ENCODE results near the gene PCARE. TPM values are rescaled to one million over a fixed set of nuclear protein-coding genes. Genes with fewer than 3 reads are reported as not detected.

The PCARE gene
- polyA plus RNA-seq, 1 donor from 2014 or later = not detected

DNA sequence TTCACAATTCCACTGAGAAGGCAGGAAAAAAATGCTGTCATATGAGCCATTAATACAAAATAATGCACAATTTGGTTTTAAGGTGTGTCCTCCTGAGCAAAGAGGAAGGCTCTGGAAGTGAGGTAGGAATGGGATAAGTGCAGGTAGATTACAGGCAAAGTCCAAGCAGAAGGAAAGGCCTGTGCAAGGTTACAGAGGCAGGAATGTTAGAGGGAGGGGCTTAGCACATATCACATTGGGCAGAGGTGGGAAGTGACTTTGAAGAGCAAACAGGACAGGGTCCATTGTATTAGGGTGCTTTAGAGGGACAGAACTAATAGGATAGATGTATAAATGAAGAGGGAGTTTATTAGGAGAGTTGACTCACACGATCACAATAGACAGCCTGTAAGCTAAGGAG, 26.2 kb upstream of the PCARE start:
- no peaks in the 10 kb centered on the region for H3K27me3 ChIP-seq (ENCODE audit: insufficient read depth, low read depth, low read length)
- TF ChIP-seq CTCF (IDR thresholded peaks at IDR 0.05; ENCODE audit: poor library complexity, severe bottlenecking) (no peak), EZH2 (IDR thresholded peaks at IDR 0.05; ENCODE audit: borderline replicate concordance, insufficient read depth, low read length, poor library complexity, severe bottlenecking) (no peak), EP300 (conservative IDR thresholded peaks at IDR 0.05; ENCODE audit: poor library complexity, severe bottlenecking) (no peak), SMC3 (conservative IDR thresholded peaks at IDR 0.05; ENCODE audit: poor library complexity) (no peak), POLR2AphosphoS5 (IDR thresholded peaks at IDR 0.05) (no peak), RAD21 (conservative IDR thresholded peaks at IDR 0.05) (no peak), TAF1 (IDR thresholded peaks at IDR 0.05; ENCODE audit: low read depth) (no peak), MXI1 (conservative IDR thresholded peaks at IDR 0.05; ENCODE audit: poor library complexity, severe bottlenecking) (no peak)
- TF ChIP-seq, protein P1, sequence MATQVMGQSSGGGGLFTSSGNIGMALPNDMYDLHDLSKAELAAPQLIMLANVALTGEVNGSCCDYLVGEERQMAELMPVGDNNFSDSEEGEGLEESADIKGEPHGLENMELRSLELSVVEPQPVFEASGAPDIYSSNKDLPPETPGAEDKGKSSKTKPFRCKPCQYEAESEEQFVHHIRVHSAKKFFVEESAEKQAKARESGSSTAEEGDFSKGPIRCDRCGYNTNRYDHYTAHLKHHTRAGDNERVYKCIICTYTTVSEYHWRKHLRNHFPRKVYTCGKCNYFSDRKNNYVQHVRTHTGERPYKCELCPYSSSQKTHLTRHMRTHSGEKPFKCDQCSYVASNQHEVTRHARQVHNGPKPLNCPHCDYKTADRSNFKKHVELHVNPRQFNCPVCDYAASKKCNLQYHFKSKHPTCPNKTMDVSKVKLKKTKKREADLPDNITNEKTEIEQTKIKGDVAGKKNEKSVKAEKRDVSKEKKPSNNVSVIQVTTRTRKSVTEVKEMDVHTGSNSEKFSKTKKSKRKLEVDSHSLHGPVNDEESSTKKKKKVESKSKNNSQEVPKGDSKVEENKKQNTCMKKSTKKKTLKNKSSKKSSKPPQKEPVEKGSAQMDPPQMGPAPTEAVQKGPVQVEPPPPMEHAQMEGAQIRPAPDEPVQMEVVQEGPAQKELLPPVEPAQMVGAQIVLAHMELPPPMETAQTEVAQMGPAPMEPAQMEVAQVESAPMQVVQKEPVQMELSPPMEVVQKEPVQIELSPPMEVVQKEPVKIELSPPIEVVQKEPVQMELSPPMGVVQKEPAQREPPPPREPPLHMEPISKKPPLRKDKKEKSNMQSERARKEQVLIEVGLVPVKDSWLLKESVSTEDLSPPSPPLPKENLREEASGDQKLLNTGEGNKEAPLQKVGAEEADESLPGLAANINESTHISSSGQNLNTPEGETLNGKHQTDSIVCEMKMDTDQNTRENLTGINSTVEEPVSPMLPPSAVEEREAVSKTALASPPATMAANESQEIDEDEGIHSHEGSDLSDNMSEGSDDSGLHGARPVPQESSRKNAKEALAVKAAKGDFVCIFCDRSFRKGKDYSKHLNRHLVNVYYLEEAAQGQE (IDR thresholded peaks at IDR 0.05; ENCODE audit: borderline replicate concordance) = no peak
- no peaks in the 10 kb centered on the region for H3K9me2 ChIP-seq (ENCODE audit: insufficient read depth, low read length)
- H3K4me3 ChIP-seq (ENCODE audit: low read length) = no peak overlapping the region
- no peak overlapping the region for H3K9ac ChIP-seq (ENCODE audit: low read length)
- no peak overlapping the region for H2AFZ ChIP-seq (ENCODE audit: low read depth, low read length)
- no peaks in the 10 kb centered on the region for H3K36me3 ChIP-seq (ENCODE audit: insufficient read depth, low read length)
- H4K20me1 ChIP-seq (ENCODE audit: insufficient read depth) = no peaks in the 10 kb centered on the region
- H3F3A ChIP-seq (ENCODE audit: insufficient read depth, low read length, poor library complexity, severe bottlenecking) = no peaks in the 10 kb centered on the region
- H3K79me2 ChIP-seq (replicated peaks; ENCODE audit: insufficient read depth, low read length) = no peaks in the 10 kb centered on the region
- H3K27ac ChIP-seq (ENCODE audit: low read length) = no peak overlapping the region
- H3K9me3 ChIP-seq (ENCODE audit: low read length) = no peaks in the 10 kb centered on the region
- no peak overlapping the region for H3K4me2 ChIP-seq (ENCODE audit: low read length)

DNA sequence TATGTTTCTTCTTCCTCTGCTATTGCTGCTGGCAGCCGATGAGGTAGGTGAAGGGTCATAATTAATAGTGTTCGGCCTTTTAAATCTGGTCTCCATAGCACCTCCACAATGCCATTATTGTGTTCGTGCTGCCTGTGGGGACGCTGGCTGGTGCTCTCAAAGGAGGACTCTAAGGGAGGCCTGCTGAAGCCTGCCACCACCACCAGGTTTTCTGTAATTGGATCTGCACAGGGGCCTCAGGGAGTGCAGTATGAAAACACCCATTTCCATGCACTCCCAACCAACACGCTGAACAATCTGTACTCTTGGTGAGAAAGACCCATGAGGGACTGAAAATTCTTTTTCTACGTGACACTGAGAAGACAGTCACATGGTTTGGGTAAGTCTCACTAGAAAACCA, 23.2 kb upstream of the PCARE start:
- H4K20me1 ChIP-seq (ENCODE audit: insufficient read depth) = no peaks in the 10 kb centered on the region
- H3K79me2 ChIP-seq (replicated peaks; ENCODE audit: insufficient read depth, low read length) = no peaks in the 10 kb centered on the region
- no peaks in the 10 kb centered on the region for H3K27me3 ChIP-seq (ENCODE audit: insufficient read depth, low read depth, low read length)
- H3K27ac ChIP-seq (ENCODE audit: low read length) = no peak overlapping the region
- no peaks in the 10 kb centered on the region for H3K9me3 ChIP-seq (ENCODE audit: low read length)
- H3K9me2 ChIP-seq (ENCODE audit: insufficient read depth, low read length) = no peaks in the 10 kb centered on the region
- H3K36me3 ChIP-seq (ENCODE audit: insufficient read depth, low read length) = no peaks in the 10 kb centered on the region
- H3K4me3 ChIP-seq (ENCODE audit: low read length) = no peak overlapping the region
- H2AFZ ChIP-seq (ENCODE audit: low read depth, low read length) = no peak overlapping the region
- no peaks in the 10 kb centered on the region for H3F3A ChIP-seq (ENCODE audit: insufficient read depth, low read length, poor library complexity, severe bottlenecking)
- TF ChIP-seq MXI1 (conservative IDR thresholded peaks at IDR 0.05; ENCODE audit: poor library complexity, severe bottlenecking) (no peak), EP300 (conservative IDR thresholded peaks at IDR 0.05; ENCODE audit: poor library complexity, severe bottlenecking) (no peak), RAD21 (conservative IDR thresholded peaks at IDR 0.05) (no peak), SMC3 (conservative IDR thresholded peaks at IDR 0.05; ENCODE audit: poor library complexity) (no peak), CTCF (IDR thresholded peaks at IDR 0.05; ENCODE audit: poor library complexity, severe bottlenecking) (no peak), TAF1 (IDR thresholded peaks at IDR 0.05; ENCODE audit: low read depth) (no peak), EZH2 (IDR thresholded peaks at IDR 0.05; ENCODE audit: borderline replicate concordance, insufficient read depth, low read length, poor library complexity, severe bottlenecking) (no peak)
- H3K9ac ChIP-seq (ENCODE audit: low read length) = no peak overlapping the region
- no peak overlapping the region for H3K4me2 ChIP-seq (ENCODE audit: low read length)

Measured in neural cell (in vitro differentiated cells).